Esophagus (tissue), 2 donors: ENCODE data around the gene CCDC200. TPM values are rescaled to one million over a fixed set of nuclear protein-coding genes. Genes with fewer than 3 reads are reported as not detected.
"Not testable (repeated sequence)": the region's sequence is repeated elsewhere in the genome, so short reads cannot be mapped to it uniquely, and the experiment has no call there.

Experiments used
- H3K27ac ChIP-seq, 2 donors: one replicate each; pipeline ENCODE4 v1.5.1; 2013; ENCODE audit warnings: low read depth in 2 of 2, mild to moderate bottlenecking in 2 of 2, inconsistent platforms in 1 of 2, low read length in 1 of 2, moderate library complexity in 1 of 2
- H3K27me3 ChIP-seq, 2 donors: one replicate each; pipeline ENCODE4 v1.6.1; 2013; ENCODE audit warnings: low read length in 2 of 2, control low read depth in 1 of 2, mild to moderate bottlenecking in 1 of 2; ENCODE audit not compliant: insufficient read depth in 2 of 2, control insufficient read depth in 1 of 2
- H3K36me3 ChIP-seq, 2 donors: one replicate each; pipeline ENCODE4 v1.6.1; 2013; ENCODE audit warnings: low read length in 1 of 2; ENCODE audit not compliant: control insufficient read depth in 2 of 2, insufficient read depth in 2 of 2
- H3K4me1 ChIP-seq, 2 donors: one replicate each; pipeline ENCODE4 v1.6.1; 2013; ENCODE audit warnings: low read length in 1 of 2; ENCODE audit not compliant: control insufficient read depth in 2 of 2, insufficient read depth in 2 of 2
- H3K4me3 ChIP-seq, 2 donors: one replicate each; pipeline ENCODE4 v1.5.1; 2013; ENCODE audit warnings: low read length in 2 of 2, mild to moderate bottlenecking in 2 of 2, low read depth in 1 of 2, moderate library complexity in 1 of 2
- H3K9me3 ChIP-seq, 2 donors: one replicate each; pipeline ENCODE4 v1.6.1; 2013; ENCODE audit warnings: mild to moderate bottlenecking in 2 of 2, low read depth in 1 of 2, low read length in 1 of 2, moderate library complexity in 1 of 2; ENCODE audit not compliant: control insufficient read depth in 2 of 2, insufficient read depth in 1 of 2
- WGBS, 2 donors: extraction: QIAGEN DNeasy Blood & Tissue Kit; methylation state at CpG; one replicate each; pipeline ENCODE4 v1.1.7; 2013; 5-methylcytosine and 5-hydroxymethylcytosine counted together
- polyA plus RNA-seq, 2 donors: library from polyadenylated mRNA; stranded (reverse); fragments of 200-250 nt; gene quantifications; one replicate each; pipeline ENCODE4 v1.2.3, GENCODE V29; 2013
- donor health status: healthy with polysubstance abuse.
- donor health status: Bipolar disorder and iron deficiency.

CCDC200 gene
- not detected for polyA plus RNA-seq

GRCh38 chr17:43228020-43228782, at the start of gene CCDC200:
TSS of gene CCDC200 (minus strand) at chr17:43228623. CDS start at chr17:43228554, 69 bp downstream.
- WGBS, 2 donors, result no CpG with 5 or more reads among the region's 7 CpGs
- not testable (repeated sequence) for H3K9me3 ChIP-seq

GRCh38 chr17:43272914-43273313, 44.5 kb upstream of the CCDC200 start:
- H3K4me3 ChIP-seq, H3K4me1 ChIP-seq, H3K9me3 ChIP-seq, H3K27ac ChIP-seq, H3K36me3 ChIP-seq, H3K27me3 ChIP-seq: not testable (repeated sequence)
- no CpG with 5 or more reads among the region's 30 CpGs for WGBS, 2 donors

More at GRCh38 chr17:43228020-43228782, at the start of gene CCDC200:
- not testable (repeated sequence) for H3K36me3 ChIP-seq, H3K4me3 ChIP-seq, H3K27ac ChIP-seq, H3K27me3 ChIP-seq, H3K4me1 ChIP-seq

- not testable (repeated sequence) for H3K4me1 ChIP-seq, H3K36me3 ChIP-seq, H3K4me3 ChIP-seq, H3K9me3 ChIP-seq, H3K27ac ChIP-seq, H3K27me3 ChIP-seq
- WGBS, 2 donors, result no CpG with 5 or more reads among the region's 12 CpGs
These were observed 44.1 kb upstream of the CCDC200 start for GRCh38 chr17:43272483-43272882.

GRCh38 chr17:43270552-43271504, 42.4 kb upstream of the CCDC200 start:
- not testable (repeated sequence) for H3K27me3 ChIP-seq, H3K36me3 ChIP-seq, H3K27ac ChIP-seq, H3K4me3 ChIP-seq, H3K4me1 ChIP-seq, H3K9me3 ChIP-seq
- WGBS, 2 donors, result no CpG with 5 or more reads among the region's 43 CpGs

- not testable (repeated sequence) for H3K36me3 ChIP-seq, H3K4me3 ChIP-seq, H3K9me3 ChIP-seq, H3K27ac ChIP-seq, H3K27me3 ChIP-seq, H3K4me1 ChIP-seq
- WGBS, 2 donors, result 5 to 13% methylated on average over 10 to 12 of the region's 23 CpGs
These were observed 18.0 kb upstream of the CCDC200 start for GRCh38 chr17:43246456-43246855.

GRCh38 chr17:43240596-43241352, 12.4 kb upstream of the CCDC200 start:
- H3K4me3 ChIP-seq, H3K27ac ChIP-seq, H3K36me3 ChIP-seq, H3K9me3 ChIP-seq, H3K27me3 ChIP-seq, H3K4me1 ChIP-seq: not testable (repeated sequence)
- no CpG with 5 or more reads among the region's 34 CpGs for WGBS, 2 donors

- H3K4me1 ChIP-seq, H3K4me3 ChIP-seq, H3K9me3 ChIP-seq, H3K27me3 ChIP-seq, H3K27ac ChIP-seq, H3K36me3 ChIP-seq: not testable (repeated sequence)
- 0% methylated on average over 1 of the region's 26 CpGs; no CpG with 5 or more reads in 1 of the 2 donors for WGBS, 2 donors
These were observed 11.2 kb upstream of the CCDC200 start for GRCh38 chr17:43239597-43239996.

GRCh38 chr17:43233877-43234276, 5.5 kb upstream of the CCDC200 start, which contains the start of gene RNU2-1:
TSS of gene RNU2-1 (minus strand) at chr17:43233977.
- WGBS, 2 donors, result no CpG with 5 or more reads among the region's 31 CpGs
- H3K4me1 ChIP-seq, H3K4me3 ChIP-seq, H3K36me3 ChIP-seq, H3K27me3 ChIP-seq, H3K27ac ChIP-seq, H3K9me3 ChIP-seq: not testable (repeated sequence)

- H3K4me1 ChIP-seq, H3K9me3 ChIP-seq: not testable (repeated sequence)
- 0% methylated on average over 2 of the region's 15 CpGs; no CpG with 5 or more reads in 1 of the 2 donors for WGBS, 2 donors
These were observed 4.8 kb upstream of the CCDC200 start for GRCh38 chr17:43233263-43233662.

More at GRCh38 chr17:43233263-43233662, 4.8 kb upstream of the CCDC200 start:
- H3K27ac ChIP-seq, H3K4me3 ChIP-seq, H3K27me3 ChIP-seq, H3K36me3 ChIP-seq: not testable (repeated sequence)
